ENCODE measurements around the gene C22orf15. TPM values are rescaled to one million over a fixed set of nuclear protein-coding genes. Genes with fewer than 3 reads are reported as not detected.

The C22orf15 gene, protein sequence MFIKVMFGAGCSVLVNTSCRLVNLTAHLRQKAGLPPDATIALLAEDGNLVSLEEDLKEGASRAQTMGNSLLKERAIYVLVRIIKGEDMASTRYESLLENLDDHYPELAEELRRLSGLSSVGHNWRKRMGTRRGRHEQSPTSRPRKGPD
- 0.44 and 0.86 TPM in 2 replicates for total RNA-seq

DNA sequence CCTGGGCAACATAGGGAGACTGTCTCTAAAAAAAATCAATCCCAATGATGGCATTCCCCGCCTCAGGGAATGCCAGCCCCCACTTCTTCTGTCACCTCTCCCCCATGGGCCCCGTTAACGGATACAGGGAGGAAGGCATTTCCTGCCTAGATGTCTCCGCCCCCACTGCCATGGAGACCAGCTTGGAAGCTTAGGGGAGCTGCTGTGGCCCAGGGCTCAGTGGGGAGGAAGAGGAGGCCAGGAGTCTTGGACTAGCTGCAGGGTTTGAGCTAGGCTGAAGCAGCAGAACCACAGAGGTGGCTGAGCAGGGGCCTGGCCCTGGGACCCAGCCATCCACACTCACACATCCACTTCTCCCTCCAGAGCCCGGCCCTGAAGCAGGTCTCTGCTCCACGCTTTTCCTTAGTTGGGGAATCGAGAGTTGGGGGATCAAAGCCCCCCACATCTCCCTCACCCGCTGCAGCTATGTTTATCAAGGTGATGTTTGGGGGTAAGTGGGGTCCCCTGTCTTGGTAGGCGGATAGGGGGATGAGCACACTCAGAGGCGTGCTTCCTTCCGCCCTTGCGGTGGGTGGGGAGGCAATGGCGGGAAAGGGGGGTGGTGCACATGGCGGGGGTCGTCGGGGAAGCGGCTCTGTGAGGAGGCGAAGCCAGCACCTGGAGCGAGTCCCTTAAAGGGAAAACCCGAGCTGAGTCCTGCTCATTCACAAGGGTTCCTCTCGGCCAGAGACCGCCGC is at the start of gene C22orf15:
Gene C22orf15 (plus strand): TSS at position 149 of the 737 bp plus-strand sequence. CDS start 317 bp downstream, at position 466.

DNA sequence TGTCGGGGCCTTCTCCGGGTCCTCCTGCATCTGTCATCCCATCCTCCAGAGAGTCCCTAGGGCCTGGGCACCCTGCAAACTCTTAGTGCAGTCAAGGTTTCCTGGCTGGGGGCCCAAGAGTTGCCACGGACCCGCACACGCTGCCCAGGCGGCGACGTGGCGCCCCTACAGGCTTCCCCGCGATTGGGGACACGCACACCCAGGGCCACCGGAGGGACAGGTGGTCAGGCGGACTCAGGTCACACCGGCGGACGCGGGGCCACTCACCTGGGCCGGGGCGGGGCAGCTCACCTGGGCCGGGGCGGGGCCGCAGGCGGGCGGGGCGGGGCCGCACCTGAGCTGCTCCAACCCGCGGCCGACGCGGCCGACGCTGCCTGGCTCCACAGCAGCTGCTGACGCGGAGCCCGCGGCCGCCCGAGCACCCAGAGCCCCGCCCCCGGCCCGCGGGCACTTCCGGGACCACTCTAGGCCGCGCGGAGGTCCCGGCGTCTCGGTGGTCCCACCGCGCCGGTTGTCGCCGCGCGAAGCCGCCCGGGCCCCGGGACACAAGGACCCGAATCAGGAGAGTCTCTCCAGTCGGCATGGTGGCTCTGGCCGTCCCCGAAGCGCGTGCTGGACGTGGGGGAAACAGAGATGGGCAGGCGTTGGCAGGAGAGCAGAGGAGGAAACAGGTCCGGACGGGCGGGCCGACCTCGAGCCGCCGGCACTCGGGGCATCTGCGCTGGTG is 11.9 kb upstream of the C22orf15 start, which contains the start of gene ZNF70:
Gene ZNF70 (minus strand): TSS at position 399 of the 727 bp plus-strand sequence. CDS start 5,972 bp downstream, outside the sequence.

DNA sequence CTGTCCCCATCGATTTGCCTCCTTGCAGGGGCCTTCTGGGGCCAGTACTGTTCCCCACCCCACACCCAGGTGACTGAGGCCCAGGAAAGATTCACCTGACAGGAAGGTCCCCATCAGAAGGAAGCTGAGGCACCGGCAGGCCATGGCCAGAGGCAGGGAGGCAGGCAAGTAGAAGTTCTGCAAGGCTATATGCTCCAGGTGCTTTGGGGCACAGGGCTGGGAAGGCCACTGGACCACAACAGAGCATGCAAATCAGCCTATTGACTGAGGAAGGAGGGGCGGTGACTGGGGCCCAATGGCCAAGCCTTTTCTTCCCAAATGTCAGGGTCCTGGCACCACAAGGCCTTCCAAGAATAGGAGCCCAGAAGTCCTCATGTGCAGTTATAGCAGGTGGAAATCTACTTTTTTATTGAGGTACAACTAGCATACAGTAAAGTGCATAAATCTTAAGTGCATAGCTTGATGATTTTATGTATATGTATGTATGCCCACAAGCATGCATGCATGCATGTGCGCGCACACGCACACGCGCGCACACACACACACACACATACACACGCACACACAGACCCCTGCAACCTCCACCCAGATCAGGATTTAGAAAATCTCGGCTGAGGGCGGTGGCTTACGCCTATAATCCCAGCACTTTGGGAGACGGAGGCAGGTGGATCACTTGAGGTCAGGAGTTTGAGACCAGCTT is 8.4 kb upstream of the C22orf15 start, which contains the start of gene VPREB3:
Gene VPREB3 (minus strand): TSS at position 206 of the 700 bp plus-strand sequence. CDS start 62 bp downstream, at position 144.

DNA sequence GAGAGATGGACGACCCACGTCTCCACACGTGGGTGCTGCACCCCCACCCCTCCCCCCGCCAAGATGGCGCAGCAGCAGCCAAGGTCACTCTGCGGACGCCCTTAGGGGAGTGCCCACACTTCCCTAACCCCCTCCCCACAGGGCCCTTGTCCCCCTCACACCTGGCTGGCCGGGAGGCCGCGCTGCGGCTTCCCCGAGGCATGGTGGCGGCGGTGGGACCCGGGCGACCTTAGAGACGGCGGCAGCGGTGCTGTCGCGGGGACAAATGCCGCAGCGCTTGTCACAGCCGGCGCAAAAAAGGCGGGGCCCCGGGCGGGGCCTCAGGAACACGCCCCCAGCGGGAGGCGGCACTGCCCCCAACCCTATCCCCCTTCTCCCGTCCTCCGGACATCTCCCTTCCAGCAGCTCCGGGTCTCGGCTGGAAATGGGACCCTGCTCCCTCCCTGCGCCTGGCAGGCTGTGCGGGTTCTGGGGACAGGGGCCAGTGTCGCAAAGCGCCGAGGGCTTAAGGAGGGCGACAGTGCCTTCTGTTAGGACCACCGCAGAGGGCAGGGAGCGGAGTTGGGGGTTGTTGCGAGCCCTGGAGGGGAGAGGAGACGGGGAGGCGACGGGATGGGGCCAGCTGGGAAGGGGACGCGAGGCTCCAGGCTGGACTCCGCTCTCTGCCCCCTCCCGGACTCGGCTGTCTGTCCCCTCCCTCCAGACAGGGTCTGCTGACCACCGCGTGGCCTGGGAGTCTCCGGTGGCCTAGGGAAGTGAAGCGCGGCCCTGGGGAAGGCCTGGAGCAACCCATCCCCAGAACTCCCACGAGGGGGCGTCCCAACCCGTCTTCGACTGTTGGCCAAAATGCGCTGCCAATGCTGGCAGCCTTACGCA is 5.1 kb downstream of the C22orf15 start, which contains the start of gene CHCHD10:
Gene CHCHD10 (minus strand): TSS at position 300 of the 876 bp plus-strand sequence. CDS start 98 bp downstream, at position 202.

DNA sequence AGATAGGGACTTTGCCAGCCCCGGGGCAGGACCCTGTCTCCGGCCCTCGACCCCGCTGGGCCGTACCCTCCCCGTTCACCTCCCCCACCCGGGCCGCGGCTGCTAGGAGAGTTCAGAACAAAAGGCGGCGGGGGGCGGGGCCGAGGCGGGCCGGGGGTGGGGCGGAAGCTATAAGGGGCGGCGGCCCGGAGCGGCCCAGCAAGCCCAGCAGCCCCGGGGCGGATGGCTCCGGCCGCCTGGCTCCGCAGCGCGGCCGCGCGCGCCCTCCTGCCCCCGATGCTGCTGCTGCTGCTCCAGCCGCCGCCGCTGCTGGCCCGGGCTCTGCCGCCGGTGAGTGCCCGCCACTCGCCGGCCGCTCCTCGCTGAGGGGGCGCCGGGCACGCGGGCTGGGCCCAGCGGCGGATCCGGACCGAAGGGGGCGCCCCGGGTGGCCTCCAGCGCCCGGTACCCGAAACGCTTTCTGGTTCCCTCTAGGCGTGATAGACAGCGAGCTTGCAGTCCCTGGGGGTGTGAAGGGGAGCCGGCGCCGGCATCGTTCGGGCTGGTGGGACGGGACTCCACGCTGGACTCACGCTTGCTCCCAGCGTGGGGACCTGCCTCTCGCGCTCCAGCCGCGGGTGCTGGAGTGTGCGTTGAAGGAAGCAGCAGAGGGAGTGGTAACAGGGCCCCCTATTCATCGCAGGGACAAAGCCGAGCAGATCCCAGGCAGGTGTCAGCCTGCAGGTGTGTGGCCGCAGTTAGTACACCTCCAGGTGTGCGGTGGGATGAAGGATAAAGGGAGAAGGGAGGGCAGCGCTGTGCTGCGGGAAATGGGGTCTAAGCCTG is 10.1 kb downstream of the C22orf15 start, which contains the start of gene MMP11:
Gene MMP11 (plus strand): TSS at position 201 of the 825 bp plus-strand sequence. CDS start 22 bp downstream, at position 223.

DNA sequence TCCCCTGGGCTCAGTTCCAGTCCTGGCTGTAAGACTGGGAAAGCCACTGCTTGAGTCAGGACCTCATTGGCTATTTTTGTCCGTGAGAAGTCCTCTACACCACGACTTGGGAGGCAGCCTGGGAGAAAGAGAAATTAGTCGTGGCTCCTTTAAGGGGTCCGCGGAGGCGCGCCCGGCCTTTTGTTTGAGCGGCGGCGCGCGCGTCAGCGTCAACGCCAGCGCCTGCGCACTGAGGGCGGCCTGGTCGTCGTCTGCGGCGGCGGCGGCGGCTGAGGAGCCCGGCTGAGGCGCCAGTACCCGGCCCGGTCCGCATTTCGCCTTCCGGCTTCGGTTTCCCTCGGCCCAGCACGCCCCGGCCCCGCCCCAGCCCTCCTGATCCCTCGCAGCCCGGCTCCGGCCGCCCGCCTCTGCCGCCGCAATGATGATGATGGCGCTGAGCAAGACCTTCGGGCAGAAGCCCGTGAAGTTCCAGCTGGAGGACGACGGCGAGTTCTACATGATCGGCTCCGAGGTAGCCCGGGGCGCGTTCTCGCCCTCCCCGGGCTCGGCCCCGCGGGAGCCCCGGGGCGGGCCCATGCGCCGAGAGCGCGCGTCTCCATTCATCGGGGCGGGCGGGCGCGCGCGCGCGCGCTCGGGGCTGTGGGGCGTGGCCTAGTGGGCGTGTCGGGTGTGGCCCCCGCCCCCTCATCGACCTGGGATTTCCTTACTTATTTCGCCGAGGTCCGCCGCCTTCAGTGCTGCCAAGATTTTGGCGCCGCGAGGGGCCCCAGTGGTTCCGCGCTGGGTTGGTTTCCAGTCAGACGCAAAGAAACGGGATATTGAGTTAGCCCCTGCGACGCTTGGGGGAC is 24.2 kb downstream of the C22orf15 start, which contains the start of gene SMARCB1:
Gene SMARCB1 (plus strand): TSS at position 215 of the 848 bp plus-strand sequence. CDS start 204 bp downstream, at position 419.

Other genes with a start within 250 kb of the C22orf15 start
- not detected in 2 replicates for gene IGLL1, start 182.7 kb upstream of the C22orf15 start, total RNA-seq
- gene DRICH1, start 130.7 kb upstream of the C22orf15 start, total RNA-seq, result not detected in 2 replicates
- gene RGL4, start 72.0 kb upstream of the C22orf15 start, total RNA-seq, result not detected in 2 replicates
- 7.4 and 12.3 TPM in 2 replicates for gene ZNF70, start 11.9 kb upstream of the C22orf15 start, total RNA-seq
- gene VPREB3, start 8.6 kb upstream of the C22orf15 start, total RNA-seq, result not detected in 2 replicates
- 2.2 and 3.1 TPM in 2 replicates for gene CHCHD10, start 5.0 kb downstream of the C22orf15 start, total RNA-seq
- 32.8 and 35.7 TPM in 2 replicates for gene MMP11, start 9.9 kb downstream of the C22orf15 start, total RNA-seq
- 94.8 and 101 TPM in 2 replicates for gene SMARCB1, start 24.0 kb downstream of the C22orf15 start, total RNA-seq
- 0.43 and 9.0 TPM in 2 replicates for gene DERL3, start 76.0 kb downstream of the C22orf15 start, total RNA-seq
- gene SLC2A11, start 94.9 kb downstream of the C22orf15 start, total RNA-seq, result 11.4 and 15.9 TPM in 2 replicates
- 102 and 150 TPM in 2 replicates for gene MIF, start 131.4 kb downstream of the C22orf15 start, total RNA-seq
- gene GSTT2B, start 198.2 kb downstream of the C22orf15 start, total RNA-seq, result 9.3 and 12.3 TPM in 2 replicates
- 1.0 and 1.1 TPM in 2 replicates for gene DDTL, start 203.9 kb downstream of the C22orf15 start, total RNA-seq
- gene DDT, start 211.5 kb downstream of the C22orf15 start, total RNA-seq, result 46.6 and 69.7 TPM in 2 replicates
- gene GSTT2, start 217.1 kb downstream of the C22orf15 start, total RNA-seq, result 0.22 and 1.4 TPM in 2 replicates
- not detected in 2 replicates for gene GSTT4, start 242.5 kb downstream of the C22orf15 start, total RNA-seq
- gene CABIN1, start 248.3 kb downstream of the C22orf15 start, total RNA-seq, result 31.3 and 54.1 TPM in 2 replicates

All from placental pericyte (primary cell).